ENCODE results near the gene TH.

GRCh38 chr11:2121227-2122130 is 50.1 kb downstream of the TH start:
- TF ChIP-seq CTCF (IDR thresholded peaks at IDR 0.05), result no peak
- TF ChIP-seq POLR2A (IDR thresholded peaks at IDR 0.05), result no peak
